SK-N-MC (cell line): ENCODE results near the gene DCDC2C.

ENCODE experiments used
- EZH2 ChIP-seq: fragments of 200-600 bp; sonication (generic); IDR thresholded peaks from one replicate; pipeline ENCODE4 v1.6.1; 2017; ENCODE audit warnings: antibody characterized with exemption
- POLR2AphosphoS5 ChIP-seq: IDR thresholded peaks from 2 replicates; pipeline ENCODE4 v1.6.1; 2012; ENCODE audit warnings: mild to moderate bottlenecking, low read depth, low read length, borderline replicate concordance

- TF ChIP-seq EZH2: no peak
- no peak for TF ChIP-seq POLR2AphosphoS5
These were observed 38.5 kb upstream of the DCDC2C start for GRCh38 chr2:3664925-3665324.
